ENCODE results near the gene AXDND1.
"Not testable (repeated sequence)": the region's sequence is repeated elsewhere in the genome, so short reads cannot be mapped to it uniquely, and the experiment has no call there.

The AXDND1 gene

DNA sequence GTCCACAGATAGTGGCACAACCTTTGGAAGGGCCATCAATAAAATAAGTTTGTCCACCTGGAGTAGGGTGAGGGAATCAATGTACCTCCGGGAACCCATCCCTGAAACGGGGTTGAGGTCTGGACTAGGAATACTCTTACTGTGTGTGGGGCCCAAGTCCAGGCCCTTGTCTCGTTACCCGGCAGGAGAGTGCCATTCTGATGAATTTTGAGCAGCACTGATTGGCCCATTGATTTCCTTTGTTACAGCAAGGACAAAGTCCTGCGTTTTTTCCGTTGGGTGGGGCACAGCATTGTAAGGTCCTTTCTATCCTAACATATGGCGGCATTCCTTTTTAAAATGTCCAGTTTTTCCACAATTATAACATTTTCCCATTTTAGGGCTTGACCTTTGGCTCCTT lies 75.2 kb downstream of the AXDND1 start:
- Histone ChIP-seq H3K4me2 (ENCODE audit: low read length, poor library complexity, severe bottlenecking) (no peak overlapping the region), H3K18ac (ENCODE audit: low read depth in 1 of 2, low read length in 2 of 2) (no peak overlapping the region), H3K79me1 (replicated peaks; ENCODE audit: low read length, poor library complexity, severe bottlenecking) (no peaks in the 10 kb centered on the region), H3K36me3 (ENCODE audit: control insufficient read depth in 1 of 2, insufficient read depth in 2 of 2, low read depth in 1 of 2, low read length in 2 of 2) (no peaks in the 10 kb centered on the region), H2BK5ac (ENCODE audit: low read depth, low read length, poor library complexity, severe bottlenecking) (no peak overlapping the region), H3K27ac (ENCODE audit: low read length, poor library complexity, severe bottlenecking) (no peak overlapping the region), H2BK15ac (ENCODE audit: low read depth, poor library complexity, severe bottlenecking) (no peak overlapping the region), H3K4ac (ENCODE audit: low read depth in 1 of 2, low read length in 2 of 2) (no peak overlapping the region), H2AK5ac (ENCODE audit: low read length, severe bottlenecking) (no peak overlapping the region), H4K8ac (ENCODE audit: low read length) (no peak overlapping the region), H3K4me1 (ENCODE audit: control insufficient read depth, insufficient read depth, low read depth, low read length) (no peaks in the 10 kb centered on the region), H3K27me3 (ENCODE audit: control insufficient read depth in 1 of 2, insufficient read depth in 1 of 2, low read length in 2 of 2) (no peaks in the 10 kb centered on the region), H3K9ac (ENCODE audit: low read length) (no peak overlapping the region), H2BK12ac (ENCODE audit: low read length in 2 of 2) (no peak overlapping the region), H4K91ac (ENCODE audit: low read length) (no peak overlapping the region), H3K14ac (ENCODE audit: low read length in 2 of 2) (no peak overlapping the region), H3K9me3 (ENCODE audit: control insufficient read depth, low read length) (no peaks in the 10 kb centered on the region), H2AFZ (ENCODE audit: low read depth, low read length) (no peak overlapping the region), H2BK120ac (ENCODE audit: low read depth, low read length) (no peak overlapping the region), H3K23ac (ENCODE audit: low read length in 2 of 2) (no peak overlapping the region), H3K4me3 (ENCODE audit: insufficient read depth in 1 of 2, low read depth in 1 of 2, low read length in 2 of 2) (no peak overlapping the region)
- DNase-seq, result no peak
- 82% methylated on average over 7 of the region's 7 CpGs for WGBS

DNA sequence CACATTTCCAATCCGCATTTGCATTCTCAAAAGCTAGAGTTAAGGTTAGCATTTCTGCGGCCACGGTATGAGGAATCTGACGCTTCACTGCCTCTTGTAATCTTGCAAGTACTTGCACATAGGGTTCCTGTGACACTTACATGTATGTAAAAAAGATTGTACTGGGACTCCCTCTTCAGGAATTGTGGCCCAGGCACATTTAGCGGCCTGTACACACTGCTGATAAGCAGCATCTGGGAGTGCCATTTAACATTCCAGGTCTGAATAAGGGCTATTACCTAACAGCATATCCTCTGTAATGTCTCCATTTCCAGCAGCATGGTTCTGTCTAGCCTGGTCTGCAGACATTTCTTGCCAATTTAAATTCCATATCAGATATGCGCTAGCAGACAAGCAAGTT lies 75.7 kb downstream of the AXDND1 start:
- Histone ChIP-seq H3K9ac (ENCODE audit: low read length) (no peak overlapping the region), H4K8ac (ENCODE audit: low read length) (no peak overlapping the region), H2BK12ac (ENCODE audit: low read length in 2 of 2) (no peak overlapping the region), H3K79me1 (replicated peaks; ENCODE audit: low read length, poor library complexity, severe bottlenecking) (no peaks in the 10 kb centered on the region), H2AFZ (ENCODE audit: low read depth, low read length) (no peak overlapping the region), H3K14ac (ENCODE audit: low read length in 2 of 2) (no peak overlapping the region), H3K36me3 (ENCODE audit: control insufficient read depth in 1 of 2, insufficient read depth in 2 of 2, low read depth in 1 of 2, low read length in 2 of 2) (no peaks in the 10 kb centered on the region), H3K4me3 (ENCODE audit: insufficient read depth in 1 of 2, low read depth in 1 of 2, low read length in 2 of 2) (no peak overlapping the region), H3K23ac (ENCODE audit: low read length in 2 of 2) (no peak overlapping the region), H3K4ac (ENCODE audit: low read depth in 1 of 2, low read length in 2 of 2) (no peak overlapping the region), H3K9me3 (ENCODE audit: control insufficient read depth, low read length) (no peaks in the 10 kb centered on the region), H3K27me3 (ENCODE audit: control insufficient read depth in 1 of 2, insufficient read depth in 1 of 2, low read length in 2 of 2) (no peaks in the 10 kb centered on the region), H3K27ac (ENCODE audit: low read length, poor library complexity, severe bottlenecking) (no peak overlapping the region), H3K4me1 (ENCODE audit: control insufficient read depth, insufficient read depth, low read depth, low read length) (no peaks in the 10 kb centered on the region), H3K18ac (ENCODE audit: low read depth in 1 of 2, low read length in 2 of 2) (no peak overlapping the region), H2AK5ac (ENCODE audit: low read length, severe bottlenecking) (no peak overlapping the region), H2BK5ac (ENCODE audit: low read depth, low read length, poor library complexity, severe bottlenecking) (no peak overlapping the region), H3K4me2 (ENCODE audit: low read length, poor library complexity, severe bottlenecking) (no peak overlapping the region), H2BK120ac (ENCODE audit: low read depth, low read length) (no peak overlapping the region), H2BK15ac (ENCODE audit: low read depth, poor library complexity, severe bottlenecking) (no peak overlapping the region), H4K91ac (ENCODE audit: low read length) (no peak overlapping the region)
- 84% methylated on average over 6 of the region's 6 CpGs for WGBS
- DNase-seq, result no peak

DNA sequence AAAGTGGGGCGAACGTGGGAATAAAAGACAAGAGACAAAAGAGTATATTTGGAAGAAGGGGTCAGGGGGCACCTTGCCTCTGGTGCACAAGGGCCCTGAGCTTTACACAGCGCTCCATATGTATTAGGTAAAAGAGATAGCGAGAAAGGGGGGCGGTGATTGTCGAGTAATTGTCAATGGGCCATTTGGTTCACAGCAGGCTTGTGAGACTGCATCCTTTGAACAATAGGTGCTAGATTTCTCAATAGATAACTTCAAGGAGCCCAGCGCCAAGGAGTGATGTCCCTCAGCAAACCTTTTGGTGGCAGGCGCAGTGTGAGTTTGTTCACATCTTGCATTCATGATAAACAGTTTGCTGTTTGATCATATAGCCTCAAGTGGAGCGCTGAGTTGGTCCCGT lies 77.1 kb downstream of the AXDND1 start:
- not testable (repeated sequence) for H2BK5ac ChIP-seq (ENCODE audit: low read depth, low read length, poor library complexity, severe bottlenecking); H3K36me3 ChIP-seq (ENCODE audit: control insufficient read depth in 1 of 2, insufficient read depth in 2 of 2, low read depth in 1 of 2, low read length in 2 of 2); H3K79me1 ChIP-seq (replicated peaks; ENCODE audit: low read length, poor library complexity, severe bottlenecking); H3K9me3 ChIP-seq (ENCODE audit: control insufficient read depth, low read length); DNase-seq; H3K27me3 ChIP-seq (ENCODE audit: control insufficient read depth in 1 of 2, insufficient read depth in 1 of 2, low read length in 2 of 2); H2BK15ac ChIP-seq (ENCODE audit: low read depth, poor library complexity, severe bottlenecking); H3K18ac ChIP-seq (ENCODE audit: low read depth in 1 of 2, low read length in 2 of 2); H3K23ac ChIP-seq (ENCODE audit: low read length in 2 of 2); H3K4me2 ChIP-seq (ENCODE audit: low read length, poor library complexity, severe bottlenecking); H3K4ac ChIP-seq (ENCODE audit: low read depth in 1 of 2, low read length in 2 of 2); H4K91ac ChIP-seq (ENCODE audit: low read length); H3K9ac ChIP-seq (ENCODE audit: low read length); H3K14ac ChIP-seq (ENCODE audit: low read length in 2 of 2); H3K27ac ChIP-seq (ENCODE audit: low read length, poor library complexity, severe bottlenecking); H3K4me1 ChIP-seq (ENCODE audit: control insufficient read depth, insufficient read depth, low read depth, low read length); H2BK12ac ChIP-seq (ENCODE audit: low read length in 2 of 2); H2BK120ac ChIP-seq (ENCODE audit: low read depth, low read length); H2AK5ac ChIP-seq (ENCODE audit: low read length, severe bottlenecking); H2AFZ ChIP-seq (ENCODE audit: low read depth, low read length); H4K8ac ChIP-seq (ENCODE audit: low read length); H3K4me3 ChIP-seq (ENCODE audit: insufficient read depth in 1 of 2, low read depth in 1 of 2, low read length in 2 of 2)
- 85% methylated on average over 10 of the region's 10 CpGs for WGBS

DNA sequence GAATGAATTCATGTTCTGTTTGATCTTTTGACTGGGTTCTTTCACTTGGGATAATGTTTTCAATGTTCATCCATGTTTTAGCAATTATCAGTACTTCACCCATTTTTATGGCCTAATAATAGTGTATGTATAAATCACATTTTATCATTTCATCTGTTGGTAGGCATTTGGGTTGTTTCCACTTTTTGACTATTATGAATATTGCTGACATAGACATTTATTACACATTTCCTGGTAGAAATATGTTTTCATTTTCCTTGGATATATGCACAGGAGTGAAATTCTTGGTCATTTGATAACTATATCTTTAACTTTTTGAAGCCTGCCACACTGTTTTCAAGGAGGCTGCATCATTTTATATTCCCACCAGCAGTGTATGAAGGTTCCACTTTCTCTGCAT lies 79.8 kb downstream of the AXDND1 start:
- Histone ChIP-seq H2BK15ac (ENCODE audit: low read depth, poor library complexity, severe bottlenecking) (no peak overlapping the region), H3K23ac (ENCODE audit: low read length in 2 of 2) (no peak overlapping the region), H3K4me3 (ENCODE audit: insufficient read depth in 1 of 2, low read depth in 1 of 2, low read length in 2 of 2) (no peak overlapping the region), H4K8ac (ENCODE audit: low read length) (no peak overlapping the region), H3K14ac (ENCODE audit: low read length in 2 of 2) (no peak overlapping the region), H3K4ac (ENCODE audit: low read depth in 1 of 2, low read length in 2 of 2) (no peak overlapping the region), H2BK12ac (ENCODE audit: low read length in 2 of 2) (no peak overlapping the region), H3K27ac (ENCODE audit: low read length, poor library complexity, severe bottlenecking) (no peak overlapping the region), H2AFZ (ENCODE audit: low read depth, low read length) (no peak overlapping the region), H4K91ac (ENCODE audit: low read length) (no peak overlapping the region), H3K4me1 (ENCODE audit: control insufficient read depth, insufficient read depth, low read depth, low read length) (no peaks in the 10 kb centered on the region), H2AK5ac (ENCODE audit: low read length, severe bottlenecking) (no peak overlapping the region), H3K4me2 (ENCODE audit: low read length, poor library complexity, severe bottlenecking) (no peak overlapping the region), H3K9ac (ENCODE audit: low read length) (no peak overlapping the region), H3K27me3 (ENCODE audit: control insufficient read depth in 1 of 2, insufficient read depth in 1 of 2, low read length in 2 of 2) (no peaks in the 10 kb centered on the region), H2BK5ac (ENCODE audit: low read depth, low read length, poor library complexity, severe bottlenecking) (no peak overlapping the region), H2BK120ac (ENCODE audit: low read depth, low read length) (no peak overlapping the region), H3K36me3 (ENCODE audit: control insufficient read depth in 1 of 2, insufficient read depth in 2 of 2, low read depth in 1 of 2, low read length in 2 of 2) (no peaks in the 10 kb centered on the region), H3K79me1 (replicated peaks; ENCODE audit: low read length, poor library complexity, severe bottlenecking) (no peaks in the 10 kb centered on the region), H3K18ac (ENCODE audit: low read depth in 1 of 2, low read length in 2 of 2) (no peak overlapping the region), H3K9me3 (ENCODE audit: control insufficient read depth, low read length) (no peaks in the 10 kb centered on the region)
- DNase-seq, result no peak

Measured in mesenchymal stem cell (in vitro differentiated cells and primary cell).